WERI-Rb-1 (cell line): ENCODE results near the gene EIF5B.

Experiments used
- DNase-seq: peaks from one replicate; pipeline ENCODE4 v3.0.0-alpha.2; 2020
- H3K27ac ChIP-seq: fragments of 250-450 bp; sonication (Bioruptor Pico); 2 replicates; pipeline ENCODE4 v1.5.1; 2020; ENCODE audit warnings: mild to moderate bottlenecking, moderate library complexity
- H3K27me3 ChIP-seq: fragments of 250-450 bp; sonication (Bioruptor Pico); 2 replicates; pipeline ENCODE4 v1.5.1; 2021; ENCODE audit warnings: mild to moderate bottlenecking, low read depth, moderate library complexity; ENCODE audit not compliant: insufficient read depth, severe bottlenecking
- H3K36me3 ChIP-seq: fragments of 250-450 bp; sonication (Bioruptor Pico); 2 replicates; pipeline ENCODE4 v1.5.1; 2020; ENCODE audit warnings: mild to moderate bottlenecking, moderate library complexity
- H3K4me3 ChIP-seq: 2 replicates; pipeline ENCODE4 v1.5.1; 2011; ENCODE audit warnings: low read depth, mild to moderate bottlenecking, control low read depth, low read length
- H3K9me3 ChIP-seq: fragments of 250-450 bp; sonication (Bioruptor Pico); 2 replicates; pipeline ENCODE4 v1.5.1; 2021; ENCODE audit warnings: mild to moderate bottlenecking, moderate library complexity; ENCODE audit not compliant: severe bottlenecking
- TF ChIP-seq, protein P1 (sequence below): IDR thresholded peaks from 2 replicates; pipeline ENCODE4 v1.5.1; 2011; ENCODE audit warnings: low read depth, mild to moderate bottlenecking, control low read depth, inconsistent platforms, low read length

The EIF5B gene

GRCh38 chr2:99389946-99390345 is 52.8 kb downstream of the EIF5B start:
- no peak overlapping the region for H3K27ac ChIP-seq
- DNase-seq = no peak
- no peaks in the 10 kb centered on the region for H3K27me3 ChIP-seq
- no peaks in the 10 kb centered on the region for H3K9me3 ChIP-seq
- no peak overlapping the region for H3K4me3 ChIP-seq
- H3K36me3 ChIP-seq = peaks cover 52% of the 10 kb centered on the region
- TF ChIP-seq, protein P1, sequence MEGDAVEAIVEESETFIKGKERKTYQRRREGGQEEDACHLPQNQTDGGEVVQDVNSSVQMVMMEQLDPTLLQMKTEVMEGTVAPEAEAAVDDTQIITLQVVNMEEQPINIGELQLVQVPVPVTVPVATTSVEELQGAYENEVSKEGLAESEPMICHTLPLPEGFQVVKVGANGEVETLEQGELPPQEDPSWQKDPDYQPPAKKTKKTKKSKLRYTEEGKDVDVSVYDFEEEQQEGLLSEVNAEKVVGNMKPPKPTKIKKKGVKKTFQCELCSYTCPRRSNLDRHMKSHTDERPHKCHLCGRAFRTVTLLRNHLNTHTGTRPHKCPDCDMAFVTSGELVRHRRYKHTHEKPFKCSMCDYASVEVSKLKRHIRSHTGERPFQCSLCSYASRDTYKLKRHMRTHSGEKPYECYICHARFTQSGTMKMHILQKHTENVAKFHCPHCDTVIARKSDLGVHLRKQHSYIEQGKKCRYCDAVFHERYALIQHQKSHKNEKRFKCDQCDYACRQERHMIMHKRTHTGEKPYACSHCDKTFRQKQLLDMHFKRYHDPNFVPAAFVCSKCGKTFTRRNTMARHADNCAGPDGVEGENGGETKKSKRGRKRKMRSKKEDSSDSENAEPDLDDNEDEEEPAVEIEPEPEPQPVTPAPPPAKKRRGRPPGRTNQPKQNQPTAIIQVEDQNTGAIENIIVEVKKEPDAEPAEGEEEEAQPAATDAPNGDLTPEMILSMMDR = no peak

GRCh38 chr2:99395589-99396130 is 58.5 kb downstream of the EIF5B start:
- H3K4me3 ChIP-seq = no peak overlapping the region
- no peaks in the 10 kb centered on the region for H3K9me3 ChIP-seq
- TF ChIP-seq, protein P1 = no peak
- DNase-seq = no peak
- H3K36me3 ChIP-seq = peaks cover 94% of the 10 kb centered on the region
- no peak overlapping the region for H3K27ac ChIP-seq
- H3K27me3 ChIP-seq = no peaks in the 10 kb centered on the region

- H3K36me3 ChIP-seq = peaks cover 96% of the 10 kb centered on the region
- H3K27me3 ChIP-seq = no peaks in the 10 kb centered on the region
- no peak for DNase-seq
- TF ChIP-seq, protein P1 = no peak
- no peak overlapping the region for H3K27ac ChIP-seq
- H3K9me3 ChIP-seq = no peaks in the 10 kb centered on the region
- no peak overlapping the region for H3K4me3 ChIP-seq
Measured at GRCh38 chr2:99397266-99397920, 60.2 kb downstream of the EIF5B start.

GRCh38 chr2:99398303-99398702 is 61.1 kb downstream of the EIF5B start:
- H3K36me3 ChIP-seq = peaks cover 96% of the 10 kb centered on the region
- H3K9me3 ChIP-seq = no peaks in the 10 kb centered on the region
- no peak overlapping the region for H3K4me3 ChIP-seq
- no peaks in the 10 kb centered on the region for H3K27me3 ChIP-seq
- H3K27ac ChIP-seq = no peak overlapping the region
- no peak for DNase-seq
- TF ChIP-seq, protein P1 = no peak

- Histone ChIP-seq H3K27me3 (no peaks in the 10 kb centered on the region), H3K36me3 (peaks cover 97% of the 10 kb centered on the region), H3K9me3 (no peaks in the 10 kb centered on the region), H3K27ac (no peak overlapping the region), H3K4me3 (no peak overlapping the region)
- TF ChIP-seq, protein P1 = no peak
- no peak for DNase-seq
Measured at GRCh38 chr2:99399063-99399462, 61.9 kb downstream of the EIF5B start.

GRCh38 chr2:99399795-99400194 is 62.6 kb downstream of the EIF5B start:
- Histone ChIP-seq H3K27me3 (no peaks in the 10 kb centered on the region), H3K27ac (no peak overlapping the region), H3K4me3 (no peak overlapping the region), H3K9me3 (no peaks in the 10 kb centered on the region), H3K36me3 (peaks cover 97% of the 10 kb centered on the region)
- DNase-seq = no peak
- TF ChIP-seq, protein P1 = no peak
